ENCODE measurements around the gene ACTA2.
A peak's percentile ranks its signal among the peaks of the same experiment; 100 is the strongest.

The ACTA2 gene

GRCh38 chr10:88952647-88953111 is at the start of gene ACTA2:
Gene ACTA2, minus strand, starts transcription at chr10:88952773. Its CDS starts 3,843 bp downstream, at chr10:88948930.
- no peak for DNase-seq (ENCODE audit: low read depth)

DNA sequence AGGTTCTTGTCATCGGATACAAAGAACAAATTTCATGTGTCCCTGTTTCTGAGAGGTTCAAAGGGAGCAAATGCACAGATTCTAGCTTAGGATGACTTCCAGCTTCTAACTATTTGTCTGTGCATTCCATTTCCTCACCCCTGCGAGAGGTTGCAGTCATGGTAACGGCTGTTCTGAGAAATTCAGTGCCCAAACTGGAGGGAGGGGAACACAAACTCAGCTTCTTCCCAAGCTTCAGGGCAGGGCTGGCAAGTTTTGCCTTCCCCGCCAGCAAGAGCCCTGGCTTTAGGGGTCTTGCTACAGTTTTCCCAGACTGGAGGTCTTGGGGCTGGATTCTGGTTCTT is 49.1 kb upstream of the ACTA2 start:
- no peak for DNase-seq (ENCODE audit: low read depth)

GRCh38 chr10:89001024-89001728 is 48.6 kb upstream of the ACTA2 start:
- no peak for DNase-seq (ENCODE audit: low read depth)

DNA sequence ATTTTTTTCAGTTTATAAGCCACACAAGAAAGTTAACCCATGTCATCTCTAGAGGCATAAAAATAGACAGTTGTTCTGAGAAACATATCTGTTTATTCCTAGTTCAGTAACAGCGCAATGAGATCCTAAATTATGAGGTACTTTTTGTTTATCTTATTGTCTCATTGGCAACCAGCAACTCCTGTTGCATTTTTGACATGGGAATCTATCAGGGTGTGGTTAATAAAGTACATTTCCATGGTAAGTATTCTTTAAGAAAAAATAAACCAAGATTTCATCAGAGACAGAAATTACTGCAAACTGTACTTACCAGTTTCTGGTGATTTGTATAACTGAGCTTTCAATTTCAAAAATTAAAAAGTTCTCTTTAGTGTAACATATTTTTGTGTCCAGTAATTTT is 47.1 kb upstream of the ACTA2 start:
- DNase-seq (ENCODE audit: low read depth): no peak

- DNase-seq (ENCODE audit: low read depth): no peak
Observed at GRCh38 chr10:88996927-88997326, 44.4 kb upstream of the ACTA2 start.

- DNase-seq (ENCODE audit: low read depth): no peak
Observed at GRCh38 chr10:88995156-88995876, 42.7 kb upstream of the ACTA2 start.

- no peak for DNase-seq (ENCODE audit: low read depth)
Observed at GRCh38 chr10:88994019-88994418, 41.4 kb upstream of the ACTA2 start.

DNA sequence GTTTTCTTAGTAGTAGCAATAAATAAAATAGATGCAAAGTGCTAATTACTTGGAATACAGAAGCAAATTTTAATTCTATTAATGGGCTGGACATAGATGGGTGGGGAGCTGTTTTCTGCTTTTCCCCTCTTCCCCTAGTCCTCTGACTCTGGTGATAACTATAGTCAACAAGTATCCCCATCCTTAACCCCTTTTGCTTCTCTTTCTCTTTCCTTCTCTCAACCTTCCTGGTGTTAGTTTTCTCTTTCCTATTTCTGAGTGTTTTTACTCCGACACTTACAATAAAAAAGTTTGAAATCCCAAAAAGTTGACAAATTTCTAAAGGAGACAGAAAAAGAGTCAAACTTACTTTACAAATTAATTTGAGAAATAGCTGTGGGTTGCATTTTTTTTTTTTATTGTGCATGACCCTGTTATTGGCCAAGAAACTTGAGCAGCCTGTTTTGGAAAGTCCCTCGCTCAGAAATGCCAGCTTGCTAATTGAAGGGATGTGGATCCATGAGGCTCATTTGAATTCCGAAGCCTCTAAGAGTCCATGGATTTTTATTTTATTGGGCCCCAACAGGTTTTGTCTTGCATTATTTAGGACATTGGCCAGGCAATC is 40.5 kb upstream of the ACTA2 start:
- DNase-seq (ENCODE audit: low read depth): no peak

DNA sequence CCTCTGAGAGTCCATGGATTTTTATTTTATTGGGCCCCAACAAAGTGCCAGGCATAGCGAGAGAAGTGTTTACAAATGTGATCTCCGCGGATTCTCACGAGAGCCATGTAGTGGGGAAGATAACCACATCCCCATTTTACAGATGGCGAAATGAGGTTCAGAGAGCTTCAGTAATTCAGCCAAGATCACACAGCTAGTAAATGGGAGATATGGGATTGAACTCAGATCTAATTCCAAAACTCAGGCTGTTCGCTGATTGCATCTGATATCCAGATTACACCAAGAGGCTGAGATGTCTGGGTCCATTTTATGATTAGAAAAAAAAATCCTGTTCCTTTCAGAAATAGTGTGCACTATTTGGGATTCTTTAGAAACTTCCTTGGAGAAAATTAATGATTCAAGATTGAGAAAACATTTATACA is 39.3 kb upstream of the ACTA2 start:
- no peak for DNase-seq (ENCODE audit: low read depth)

DNA sequence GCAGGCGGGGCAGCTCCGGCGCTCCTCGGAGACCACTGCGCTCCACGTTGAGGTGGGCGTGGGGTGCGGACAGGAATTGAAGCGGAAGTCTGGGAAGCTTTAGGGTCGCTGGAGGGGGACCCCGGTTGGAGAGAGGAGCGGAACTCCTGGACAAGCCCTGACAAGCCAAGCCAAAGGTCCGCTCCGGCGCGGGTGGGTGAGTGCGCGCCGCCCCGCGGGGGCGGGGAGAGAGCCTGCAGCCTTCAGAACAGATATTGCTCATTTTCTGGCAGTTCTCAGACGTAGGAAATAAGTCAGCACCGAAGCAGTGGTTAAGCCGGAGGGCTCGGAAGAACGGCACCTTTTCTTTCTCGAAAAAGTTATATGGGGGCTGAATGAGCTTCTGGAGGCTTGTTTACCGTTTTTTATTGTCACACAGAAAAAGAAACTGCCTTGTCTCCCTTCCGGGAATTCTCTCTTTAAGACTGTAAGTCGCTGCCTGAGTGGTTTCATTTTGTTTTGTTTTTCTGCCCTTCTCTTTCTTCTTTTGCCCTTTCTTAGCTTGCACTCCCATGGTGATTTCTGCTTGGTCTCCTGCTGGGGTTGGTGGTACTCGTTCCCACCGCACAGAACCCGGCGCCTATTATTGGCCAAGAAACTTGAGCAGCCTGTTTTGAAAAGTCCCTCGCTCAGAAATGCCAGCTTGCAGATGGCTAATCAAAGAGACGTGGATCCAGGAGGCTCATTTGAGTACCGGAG is 38.8 kb upstream of the ACTA2 start:
- peak; percentile 42 for DNase-seq (ENCODE audit: low read depth)

GRCh38 chr10:88990384-88991160 is 38.0 kb upstream of the ACTA2 start, which contains the start of gene FAS:
Gene FAS, plus strand, starts transcription at chr10:88990798. Its CDS starts 79 bp downstream, at chr10:88990877.
- DNase-seq (ENCODE audit: low read depth): peak; percentile 67

DNA sequence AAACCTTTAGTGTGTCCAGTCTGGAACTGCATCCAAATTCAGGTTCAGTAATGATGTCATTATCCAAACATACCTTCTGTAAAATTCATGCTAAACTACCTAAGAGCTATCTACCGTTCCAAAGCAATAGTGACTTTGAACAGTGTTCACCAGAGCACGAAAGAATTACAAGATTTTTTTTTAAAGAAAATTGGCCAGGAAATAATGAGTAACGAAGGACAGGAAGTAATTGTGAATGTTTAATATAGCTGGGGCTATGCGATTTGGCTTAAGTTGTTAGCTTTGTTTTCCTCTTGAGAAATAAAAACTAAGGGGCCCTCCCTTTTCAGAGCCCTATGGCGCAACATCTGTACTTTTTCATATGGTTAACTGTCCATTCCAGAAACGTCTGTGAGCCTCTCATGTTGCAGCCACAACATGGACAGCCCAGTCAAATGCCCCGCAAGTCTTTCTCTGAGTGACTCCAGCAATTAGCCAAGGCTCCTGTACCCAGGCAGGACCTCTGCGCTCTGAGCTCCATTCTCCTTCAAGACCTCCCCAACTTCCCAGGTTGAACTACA is 37.3 kb upstream of the ACTA2 start:
- DNase-seq (ENCODE audit: low read depth): no peak

GRCh38 chr10:88989423-88989822 is 36.9 kb upstream of the ACTA2 start:
- DNase-seq (ENCODE audit: low read depth): no peak

- no peak for DNase-seq (ENCODE audit: low read depth)
Observed at GRCh38 chr10:88987840-88988239, 35.3 kb upstream of the ACTA2 start.

- DNase-seq (ENCODE audit: low read depth): no peak
Observed at GRCh38 chr10:88987243-88987725, 34.7 kb upstream of the ACTA2 start.

DNA sequence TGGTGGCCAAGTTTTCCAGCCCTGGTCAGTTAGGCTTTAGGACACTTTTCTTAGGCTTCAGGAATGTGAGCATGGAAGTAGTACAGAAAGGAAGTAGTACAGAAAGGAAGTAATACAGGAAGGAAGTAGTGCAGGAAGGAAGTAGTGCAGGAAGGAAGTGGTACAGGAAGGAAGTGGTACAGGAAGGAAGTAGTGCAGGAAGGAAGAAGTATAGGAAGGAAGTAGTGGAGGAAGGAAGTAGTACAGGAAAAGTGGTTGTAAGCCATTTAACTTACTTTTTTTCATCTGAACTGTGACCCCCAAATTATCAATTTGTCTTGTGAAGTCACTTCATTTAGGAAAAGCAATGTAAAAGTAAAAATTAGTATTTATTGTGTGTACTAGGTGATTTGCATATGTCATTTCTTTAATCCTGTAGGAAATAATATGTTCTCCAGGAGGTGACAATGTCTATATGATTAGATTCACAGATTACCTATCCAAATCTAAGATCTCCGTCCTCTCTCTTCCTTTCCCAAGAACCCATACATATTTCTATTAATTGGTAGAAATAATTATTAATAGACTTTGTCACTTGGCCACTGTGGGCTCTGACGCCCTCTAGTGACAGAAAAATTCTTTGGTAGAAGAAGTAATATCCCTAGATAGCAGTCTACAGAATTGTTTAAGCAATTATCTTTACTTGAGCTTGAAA is 34.1 kb upstream of the ACTA2 start:
- no peak for DNase-seq (ENCODE audit: low read depth)

DNA sequence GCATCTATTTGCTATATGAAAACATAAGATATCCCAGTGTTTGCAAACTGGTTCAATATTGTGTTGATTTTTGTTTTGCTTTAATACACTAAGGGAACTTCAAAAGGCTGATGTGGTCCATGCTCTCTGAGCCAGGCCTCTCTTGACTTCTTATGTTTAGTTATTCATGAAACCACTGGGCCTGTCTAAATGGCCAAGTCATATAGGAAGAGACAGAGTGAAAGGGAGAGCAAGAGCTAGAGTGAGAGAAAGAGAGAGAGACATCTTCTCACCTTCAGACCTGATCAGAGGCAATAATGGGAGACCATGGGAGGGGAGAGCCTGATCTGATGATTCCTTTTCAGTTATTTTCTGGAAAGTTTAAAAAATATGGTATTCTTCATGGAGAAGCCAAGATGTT is 32.0 kb upstream of the ACTA2 start:
- no peak for DNase-seq (ENCODE audit: low read depth)

DNA sequence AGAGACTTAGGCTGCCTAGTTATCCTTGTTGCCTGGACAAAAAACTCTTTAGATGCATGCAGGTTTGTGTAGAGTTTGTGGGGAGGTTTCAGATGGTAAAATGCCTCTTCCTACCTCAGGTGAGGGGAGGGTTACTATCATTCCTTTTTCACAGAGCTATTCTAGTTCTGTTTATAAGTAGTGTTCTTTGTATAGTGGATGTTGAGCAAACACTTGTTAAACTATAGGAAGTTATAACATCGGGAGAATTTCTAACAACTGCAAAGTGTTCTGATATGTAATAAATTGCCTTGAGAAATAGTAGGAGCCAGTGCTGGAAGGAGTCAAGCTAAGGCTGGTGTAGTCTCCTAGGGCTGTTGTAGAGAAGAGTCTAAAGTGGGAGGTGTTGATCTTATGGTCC is 31.4 kb upstream of the ACTA2 start:
- DNase-seq (ENCODE audit: low read depth): no peak

DNA sequence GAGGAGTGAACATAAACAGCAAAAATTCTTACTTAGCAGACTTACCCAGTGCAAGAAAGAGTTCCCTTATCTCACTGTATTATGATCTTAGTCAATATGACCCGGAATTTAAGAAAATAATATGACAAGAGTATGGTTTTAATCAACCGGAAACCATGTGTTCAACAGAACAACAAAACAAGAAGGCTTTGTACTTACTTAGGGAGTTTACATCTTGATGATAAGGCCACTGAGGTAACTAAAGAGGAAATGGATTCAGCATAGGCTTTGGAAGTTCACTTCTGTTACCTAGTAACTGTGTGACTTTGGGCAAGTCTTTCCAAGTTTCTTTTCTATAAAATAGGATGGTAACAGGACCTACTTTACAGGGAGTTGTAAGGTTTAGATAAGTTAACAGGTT is 30.6 kb upstream of the ACTA2 start:
- DNase-seq (ENCODE audit: low read depth): no peak

GRCh38 chr10:88982366-88982765 is 29.8 kb upstream of the ACTA2 start:
- no peak for DNase-seq (ENCODE audit: low read depth)

DNA sequence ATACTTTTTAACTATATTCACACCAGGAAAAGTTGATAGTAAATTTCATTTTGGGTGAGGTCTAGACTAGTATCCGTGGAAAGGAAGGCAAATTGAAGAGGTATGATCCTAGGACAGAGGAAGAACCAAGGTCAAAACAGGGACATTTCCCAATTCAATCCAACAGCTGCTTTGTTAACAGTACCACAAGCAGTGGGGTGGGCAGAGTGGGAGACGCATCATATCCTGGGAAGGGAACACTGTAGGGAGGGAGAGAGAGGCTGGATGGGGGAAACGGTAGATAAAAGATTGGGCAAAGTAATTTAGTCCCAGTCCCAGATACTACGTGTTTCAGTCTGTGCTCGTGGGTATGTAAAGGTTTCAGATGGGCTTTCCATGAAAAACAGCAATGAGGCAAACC is 28.9 kb upstream of the ACTA2 start:
- DNase-seq (ENCODE audit: low read depth): no peak

Measured in activated T-cell treated with anti-CD3 and anti-CD28 coated beads for 1 hour (primary cell).